Keratinocyte (primary cell): ENCODE data around the gene PTPN14. TPM values are rescaled to one million over a fixed set of nuclear protein-coding genes. Genes with fewer than 3 reads are reported as not detected.

Source experiments
- DNase-seq: peaks from one replicate; pipeline ENCODE4 v3.0.0-alpha.2; 2011; ENCODE audit warnings: low read depth, missing footprints, low spot score
- FAIRE-seq: peaks from 2 replicates; lab custom pipeline; 2011; peaks lifted over from hg19 to GRCh38; lab: Jason Lieb, UNC
- H2AFZ ChIP-seq: 2 replicates; pipeline ENCODE4 v1.6.0; 2012; ENCODE audit warnings: low read length, control low read depth, inconsistent platforms; ENCODE audit not compliant: control insufficient read depth
- H3K27ac ChIP-seq: 2 replicates; pipeline ENCODE4 v1.5.1; 2011; ENCODE audit warnings: low read length; ENCODE audit not compliant: control insufficient read depth, insufficient read depth
- H3K27me3 ChIP-seq: 3 replicates; pipeline ENCODE4 v1.6.0; 2011; ENCODE audit warnings: low read length; ENCODE audit not compliant: control insufficient read depth, insufficient read depth; ENCODE audit errors: extremely low read depth
- H3K36me3 ChIP-seq, 2 experiments: 2 replicates in 1 of 2; 3 replicates in 1 of 2; pipeline ENCODE4 v1.5.1; 2011; ENCODE audit warnings: low read length in 2 of 2, mild to moderate bottlenecking in 1 of 2; ENCODE audit not compliant: control insufficient read depth in 2 of 2, insufficient read depth in 2 of 2; ENCODE audit errors: extremely low read depth in 1 of 2
- H3K4me1 ChIP-seq: 3 replicates; pipeline ENCODE4 v1.5.1; 2011; ENCODE audit warnings: low read length; ENCODE audit not compliant: control insufficient read depth, insufficient read depth; ENCODE audit errors: extremely low read depth
- H3K4me2 ChIP-seq: 3 replicates; pipeline ENCODE4 v1.6.0; 2011; ENCODE audit warnings: low read depth, low read length; ENCODE audit not compliant: control insufficient read depth, insufficient read depth; ENCODE audit errors: extremely low read depth
- H3K4me3 ChIP-seq, 3 experiments: fragments of 200-600 bp in 1 of 3; sonication (generic) in 1 of 3; 2 replicates in 2 of 3; 3 replicates in 1 of 3; pipeline ENCODE4 v1.5.1; 2011 to 2016; ENCODE audit warnings: low read length in 3 of 3, mild to moderate bottlenecking in 3 of 3, control low read depth in 2 of 3, inconsistent platforms in 1 of 3, low read depth in 1 of 3, mixed read lengths in 1 of 3, mixed run types in 1 of 3, moderate library complexity in 1 of 3; ENCODE audit not compliant: control insufficient read depth in 2 of 3, insufficient read depth in 2 of 3; ENCODE audit errors: extremely low read depth in 1 of 3
- H3K79me2 ChIP-seq: 2 replicates; pipeline ENCODE4 v1.6.0; 2012; ENCODE audit warnings: low read length; ENCODE audit not compliant: control insufficient read depth, insufficient read depth
- H3K9ac ChIP-seq: 3 replicates; pipeline ENCODE4 v1.6.0; 2011; ENCODE audit warnings: low read length; ENCODE audit not compliant: control insufficient read depth, insufficient read depth; ENCODE audit errors: extremely low read depth
- H3K9me1 ChIP-seq: 3 replicates; pipeline ENCODE4 v1.6.0; 2011; ENCODE audit warnings: low read length; ENCODE audit not compliant: control insufficient read depth, insufficient read depth; ENCODE audit errors: extremely low read depth
- H3K9me3 ChIP-seq: 2 replicates; pipeline ENCODE4 v1.5.1; 2012; ENCODE audit warnings: low read depth, low read length; ENCODE audit not compliant: control insufficient read depth
- H4K20me1 ChIP-seq: 3 replicates; pipeline ENCODE4 v1.6.0; 2011; ENCODE audit warnings: low read length; ENCODE audit not compliant: control insufficient read depth, insufficient read depth; ENCODE audit errors: extremely low read depth
- CTCF ChIP-seq, 3 experiments: IDR thresholded peaks in 1 of 3; conservative IDR thresholded peaks in 1 of 3; optimal IDR thresholded peaks in 1 of 3; 2 replicates in 2 of 3; 3 replicates in 1 of 3; pipeline versions ENCODE3 to v1.5.1; 2011; ENCODE audit warnings: low read length in 3 of 3, mild to moderate bottlenecking in 3 of 3, moderate library complexity in 2 of 3, control low read depth in 1 of 3, inconsistent platforms in 1 of 3; ENCODE audit not compliant: insufficient read depth in 2 of 3; ENCODE audit errors: extremely low read depth in 1 of 3
- EZH2 ChIP-seq: IDR thresholded peaks from one replicate; pipeline ENCODE4 v1.6.1; 2012; ENCODE audit warnings: inconsistent platforms, mild to moderate bottlenecking, low read length, moderate library complexity
- dilution Hi-C: fragments of 300-500 bp; cut with MboI; formaldehyde crosslinking; loops from one replicate; pipeline ENCODE4 v1.7.0; 2020; ENCODE audit warnings: low sequenced_read_pairs; ENCODE audit not compliant: extremely low pct_ligation_motif_present
- polyA plus RNA-seq, 5 experiments: library from polyadenylated mRNA; depleted of rRNA in 3 of 5; stranded (reverse) in 3 of 5; stranded (forward) in 1 of 5; unstranded in 1 of 5; fragments of >200 nt; gene quantifications; 1 replicate in 1 of 5; 2 replicates in 3 of 5; 3 replicates in 1 of 5; pipeline versions ENCODE4 v1.2.1 to v1.2.3, GENCODE V29; 2011 to 2012; ENCODE audit warnings: missing spikeins in 2 of 5, low read depth in 1 of 5, low replicate concordance in 1 of 5

PTPN14 gene
- polyA plus RNA-seq, 1 donor (not counting 4 experiments of a cell fraction or from before 2014, with no cell fraction given): 29.9 TPM

DNA sequence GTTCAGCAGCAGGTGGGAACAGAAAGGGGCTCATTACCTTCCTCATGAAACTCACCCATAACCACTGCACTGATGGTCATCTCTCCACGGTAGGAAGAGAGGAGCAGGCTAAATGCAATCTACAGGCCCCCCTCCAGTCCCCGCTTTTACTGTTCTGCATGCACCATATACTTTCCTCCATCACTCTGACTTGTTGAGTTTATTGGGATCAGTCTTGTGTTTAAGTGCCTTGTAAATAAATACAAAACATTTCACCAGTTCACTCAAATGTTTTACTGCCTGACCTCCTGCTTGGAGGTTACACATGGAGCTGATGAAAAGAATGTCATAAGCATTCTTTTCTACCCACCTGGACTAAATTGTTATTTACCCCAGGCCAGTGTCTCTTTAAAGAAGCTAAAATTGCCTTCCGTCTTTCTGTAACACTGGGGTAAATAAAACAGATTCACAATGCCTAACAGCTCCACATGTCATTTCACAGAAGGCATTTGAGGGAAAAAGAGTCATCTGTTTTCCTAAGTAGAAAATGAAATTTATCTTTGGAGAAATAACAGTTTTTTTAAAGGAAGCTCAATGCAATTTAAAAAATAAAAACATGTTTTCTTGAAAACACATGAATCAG is 30.7 kb downstream of the PTPN14 start:
- H4K20me1 ChIP-seq: peaks cover 5% of the 10 kb centered on the region

DNA sequence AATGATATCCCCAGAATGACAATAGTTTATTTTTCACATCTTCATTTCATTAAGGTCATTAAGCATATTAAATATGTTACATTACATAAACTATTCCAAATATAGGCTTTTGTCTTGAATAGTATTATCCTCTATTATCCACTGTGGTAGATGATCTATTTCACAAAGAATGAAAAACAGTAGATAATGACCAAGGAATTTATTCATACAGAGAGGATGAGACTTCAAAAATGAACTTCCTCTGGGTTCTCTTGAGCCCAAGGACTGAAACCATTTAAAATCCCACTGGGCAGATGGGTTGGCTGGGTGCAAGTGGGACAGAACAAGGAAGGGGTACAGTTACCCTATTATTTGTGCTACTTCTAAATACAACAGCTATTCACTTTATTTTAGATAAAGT is 33.0 kb downstream of the PTPN14 start:
- Histone ChIP-seq H3K4me3 (no peak overlapping the region), H3K27ac (no peak overlapping the region), H3K79me2 (peaks cover 100% of the 10 kb centered on the region), H2AFZ (no peak overlapping the region), H3K36me3 (peaks cover 2 to 5% of the 10 kb centered on the region in 2 experiments), H3K4me2 (no peak overlapping the region), H3K4me1 (peaks cover 36% of the 10 kb centered on the region), H3K9ac (no peak overlapping the region), H3K9me3 (no peaks in the 10 kb centered on the region), H4K20me1 (peaks cover 5% of the 10 kb centered on the region), H3K27me3 (no peaks in the 10 kb centered on the region), H3K9me1 (no peaks in the 10 kb centered on the region)
- no peak for FAIRE-seq
- TF ChIP-seq EZH2: no peak
- no peak for TF ChIP-seq CTCF (optimal IDR thresholded peaks at IDR 0.05 in 1 of 3, IDR thresholded peaks at IDR 0.05 in 1 of 3, conservative IDR thresholded peaks at IDR 0.05 in 1 of 3; ENCODE audit: extremely low read depth in 1 of 3, insufficient read depth in 2 of 3, low read length in 3 of 3)
- dilution Hi-C loops: no loop called here
- DNase-seq: no peak

More for the DNA sequence above, 30.7 kb downstream of the PTPN14 start:
- Histone ChIP-seq H3K9me3 (no peaks in the 10 kb centered on the region), H3K4me3 (no peak overlapping the region), H3K79me2 (peaks cover 99% of the 10 kb centered on the region), H3K9me1 (no peaks in the 10 kb centered on the region), H3K27me3 (no peaks in the 10 kb centered on the region), H3K9ac (no peak overlapping the region), H2AFZ (no peak overlapping the region), H3K36me3 (peaks cover 3 to 9% of the 10 kb centered on the region in 2 experiments), H3K27ac (no peak overlapping the region), H3K4me1 (peaks cover 41% of the 10 kb centered on the region), H3K4me2 (no peak overlapping the region)
- no peak for TF ChIP-seq CTCF (optimal IDR thresholded peaks at IDR 0.05 in 1 of 3, IDR thresholded peaks at IDR 0.05 in 1 of 3, conservative IDR thresholded peaks at IDR 0.05 in 1 of 3; ENCODE audit: extremely low read depth in 1 of 3, insufficient read depth in 2 of 3, low read length in 3 of 3)
- TF ChIP-seq EZH2: no peak
- dilution Hi-C loops: no loop called here
- DNase-seq: no peak
- FAIRE-seq: no peak
